Choroid plexus epithelial cell (primary cell): Measurements from ENCODE around the gene MMP1.

ENCODE experiments used
- DNase-seq: peaks from one replicate; pipeline ENCODE4 v3.0.0-alpha.2; 2010; ENCODE audit warnings: low read depth
- H3K4me3 ChIP-seq: 2 replicates; pipeline ENCODE4 v1.5.1; 2011; ENCODE audit warnings: low read depth, mild to moderate bottlenecking, control low read depth, low read length, moderate library complexity
- TF ChIP-seq, protein P1 (sequence below): conservative IDR thresholded peaks from 2 replicates; pipeline ENCODE4 v1.5.1; 2011; ENCODE audit warnings: low read depth, mild to moderate bottlenecking, control low read depth, inconsistent platforms, low read length, moderate library complexity

MMP1 gene

DNA sequence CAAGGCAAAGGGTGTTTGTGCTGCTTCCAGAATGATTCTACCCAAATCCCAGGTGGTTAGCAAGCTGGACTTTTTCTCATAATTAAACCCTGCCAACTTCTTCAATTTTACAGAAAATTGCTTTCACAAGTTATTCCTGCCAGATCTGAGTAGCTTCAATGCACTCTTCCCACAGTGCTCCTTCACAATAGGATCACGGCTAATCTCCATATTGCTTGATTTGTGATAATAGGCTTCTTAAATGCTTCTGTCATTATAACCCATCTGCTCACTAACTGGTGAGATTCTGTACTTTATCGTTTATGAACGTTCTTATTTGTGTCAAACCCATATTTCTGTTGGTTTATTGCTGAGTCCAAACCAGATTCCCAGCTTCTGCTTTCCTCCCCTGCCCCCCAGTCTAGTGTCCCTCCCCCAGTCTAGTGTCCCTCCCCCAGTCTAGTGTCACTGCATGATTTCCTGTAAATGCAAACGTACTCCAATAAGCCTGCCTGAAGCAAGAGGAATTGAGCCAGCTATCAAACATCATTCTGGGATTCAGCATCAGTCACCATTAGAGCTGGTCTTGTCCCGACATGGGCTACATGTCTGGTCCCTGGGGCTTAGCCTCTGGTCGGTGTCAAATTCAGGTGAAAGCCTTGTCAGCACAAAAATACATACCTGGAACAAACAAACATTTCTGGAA, 31.5 kb upstream of the MMP1 start:
- TF ChIP-seq, protein P1, sequence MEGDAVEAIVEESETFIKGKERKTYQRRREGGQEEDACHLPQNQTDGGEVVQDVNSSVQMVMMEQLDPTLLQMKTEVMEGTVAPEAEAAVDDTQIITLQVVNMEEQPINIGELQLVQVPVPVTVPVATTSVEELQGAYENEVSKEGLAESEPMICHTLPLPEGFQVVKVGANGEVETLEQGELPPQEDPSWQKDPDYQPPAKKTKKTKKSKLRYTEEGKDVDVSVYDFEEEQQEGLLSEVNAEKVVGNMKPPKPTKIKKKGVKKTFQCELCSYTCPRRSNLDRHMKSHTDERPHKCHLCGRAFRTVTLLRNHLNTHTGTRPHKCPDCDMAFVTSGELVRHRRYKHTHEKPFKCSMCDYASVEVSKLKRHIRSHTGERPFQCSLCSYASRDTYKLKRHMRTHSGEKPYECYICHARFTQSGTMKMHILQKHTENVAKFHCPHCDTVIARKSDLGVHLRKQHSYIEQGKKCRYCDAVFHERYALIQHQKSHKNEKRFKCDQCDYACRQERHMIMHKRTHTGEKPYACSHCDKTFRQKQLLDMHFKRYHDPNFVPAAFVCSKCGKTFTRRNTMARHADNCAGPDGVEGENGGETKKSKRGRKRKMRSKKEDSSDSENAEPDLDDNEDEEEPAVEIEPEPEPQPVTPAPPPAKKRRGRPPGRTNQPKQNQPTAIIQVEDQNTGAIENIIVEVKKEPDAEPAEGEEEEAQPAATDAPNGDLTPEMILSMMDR, result no peak
- no peak for DNase-seq
- H3K4me3 ChIP-seq, result no peak overlapping the region

DNA sequence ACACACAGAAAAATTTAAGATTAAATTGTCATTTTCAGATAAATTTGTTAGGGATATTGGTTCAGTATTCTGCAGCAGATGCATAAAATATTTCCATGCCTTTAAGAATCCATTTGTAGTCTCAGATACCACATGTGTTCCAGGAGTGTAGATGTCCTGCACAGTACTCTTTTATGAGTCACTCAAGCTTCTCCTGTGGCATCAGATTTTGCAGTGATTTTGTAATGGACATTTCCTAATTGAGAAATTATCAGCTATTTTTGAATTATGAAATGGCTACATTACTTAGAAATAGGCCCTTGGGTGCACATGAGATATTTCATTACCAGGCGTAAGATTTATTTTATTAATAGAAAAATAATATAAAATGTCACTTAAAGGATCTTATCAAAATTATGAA, 26.6 kb upstream of the MMP1 start:
- DNase-seq, result peak; percentile 7
- TF ChIP-seq, protein P1, result no peak
- no peak overlapping the region for H3K4me3 ChIP-seq

DNA sequence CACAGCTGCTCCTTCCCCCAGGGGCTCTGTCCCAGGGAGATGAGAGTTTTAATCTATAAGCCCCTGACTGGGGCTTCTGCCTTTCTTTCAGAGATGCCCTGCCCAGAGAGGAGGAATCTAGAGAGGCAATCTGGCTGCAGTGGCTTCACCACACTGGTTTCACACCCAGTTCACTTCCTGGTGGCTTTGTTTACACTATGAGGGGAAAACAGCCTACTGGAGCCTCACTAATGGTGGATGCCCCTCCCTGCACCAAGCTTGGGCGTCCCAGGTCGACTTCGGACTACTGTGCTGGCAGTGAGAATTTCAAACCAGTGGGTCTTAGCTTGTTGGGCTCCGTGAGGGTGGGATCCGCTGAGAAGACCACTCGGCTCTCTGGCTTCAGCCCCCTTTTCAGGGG, 21.5 kb upstream of the MMP1 start:
- TF ChIP-seq, protein P1, result no peak
- H3K4me3 ChIP-seq, result no peak overlapping the region
- no peak for DNase-seq

DNA sequence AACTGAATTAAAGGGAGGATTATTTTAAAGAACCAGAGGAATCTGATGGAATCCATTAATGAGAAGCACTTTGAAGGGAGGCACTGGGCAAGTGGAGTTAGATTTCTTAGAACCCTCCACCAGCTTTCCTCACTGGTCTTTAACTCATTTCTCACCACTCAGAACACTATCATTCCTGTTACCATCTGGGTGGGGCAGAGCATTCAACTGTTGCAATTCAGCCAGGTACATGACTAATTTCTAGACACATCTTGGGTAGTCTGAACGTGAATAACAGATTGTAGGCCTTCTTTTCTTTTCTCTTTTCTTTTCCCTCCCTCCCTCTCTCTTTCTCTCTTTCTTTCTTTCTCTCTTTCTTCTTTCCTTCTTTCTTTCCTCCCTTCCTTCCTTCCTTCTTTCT, 15.5 kb upstream of the MMP1 start:
- no peak for DNase-seq

DNA sequence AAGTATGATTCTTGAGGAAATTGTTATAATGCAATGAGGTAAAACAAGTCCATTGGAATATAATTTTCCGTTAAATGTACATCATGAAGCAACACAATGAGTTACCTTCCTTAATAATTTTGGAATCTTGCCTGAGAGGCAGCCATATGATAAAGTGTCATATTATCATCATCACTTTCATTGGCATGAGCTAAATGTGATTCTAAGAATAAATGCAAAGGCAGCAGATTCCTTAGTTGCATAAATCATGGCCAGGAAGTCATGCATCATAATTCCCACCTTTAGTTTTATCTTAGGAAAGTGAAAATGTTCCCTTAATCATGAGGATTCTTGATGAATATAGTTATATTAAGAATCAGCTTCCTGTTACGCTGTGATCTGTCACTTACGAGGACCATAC, 14.2 kb upstream of the MMP1 start:
- TF ChIP-seq, protein P1, result no peak
- no peak for DNase-seq
- no peak overlapping the region for H3K4me3 ChIP-seq

More for the DNA sequence above, 15.5 kb upstream of the MMP1 start:
- TF ChIP-seq, protein P1, result no peak
- no peak overlapping the region for H3K4me3 ChIP-seq

DNA sequence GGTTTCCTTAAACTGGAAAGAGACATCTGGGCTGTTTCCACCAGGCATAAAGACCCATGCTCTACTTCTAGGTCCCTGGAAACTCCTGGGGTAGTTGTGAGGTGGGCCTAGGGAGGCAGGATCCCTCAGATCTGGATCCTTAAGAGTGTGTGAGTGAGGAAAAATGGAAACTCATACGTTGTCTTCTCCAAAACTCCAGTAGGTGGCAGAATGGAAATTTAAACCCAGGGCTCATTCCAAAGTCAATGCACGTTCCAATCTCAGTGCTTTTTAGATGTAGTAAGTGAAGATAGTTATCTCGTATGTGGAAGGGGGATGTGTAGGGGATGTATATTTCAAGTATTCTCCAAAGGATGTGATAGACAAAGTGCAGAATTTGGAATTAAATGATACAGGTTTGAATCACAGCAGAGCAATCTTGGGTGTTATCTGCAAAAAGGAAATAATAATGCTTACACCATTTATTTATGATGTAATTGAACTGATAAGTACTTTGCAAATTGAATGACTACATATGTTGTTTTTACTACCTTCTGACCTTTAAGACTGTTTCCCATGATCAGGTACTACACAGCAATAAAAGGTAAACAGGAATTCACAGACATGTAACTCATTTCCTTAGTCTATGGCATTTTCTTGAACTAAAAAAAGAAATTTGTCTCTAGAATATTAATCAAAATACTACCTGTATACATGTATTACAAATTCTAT, 13.1 kb upstream of the MMP1 start:
- peak; percentile 61 for DNase-seq
- TF ChIP-seq, protein P1, result peak; percentile 68
- no peak overlapping the region for H3K4me3 ChIP-seq

DNA sequence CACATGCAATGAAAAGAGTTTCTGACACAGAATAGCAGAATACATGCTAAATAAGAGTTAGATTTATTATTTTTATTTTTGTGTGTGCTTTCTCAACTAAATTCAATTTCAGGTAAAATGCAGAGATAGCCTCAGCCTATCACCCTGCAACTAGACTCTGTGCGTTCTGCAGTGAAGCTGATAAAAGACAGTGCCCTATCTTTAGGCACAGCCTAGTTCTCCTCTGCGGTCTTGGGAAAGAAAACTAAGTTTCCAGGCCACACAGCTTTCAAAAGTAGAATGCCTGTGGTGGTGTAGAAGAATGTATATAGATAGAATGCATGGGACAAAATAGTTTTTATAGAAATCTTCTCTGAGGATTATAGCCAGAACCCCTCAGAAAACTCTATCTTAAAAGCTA, 12.0 kb upstream of the MMP1 start:
- no peak for DNase-seq
- H3K4me3 ChIP-seq, result no peak overlapping the region
- TF ChIP-seq, protein P1, result no peak
